Fibroblast of mammary gland (primary cell): ENCODE measurements around the gene BTBD16.
A peak's percentile ranks its signal among the peaks of the same experiment; 100 is the strongest.

ENCODE experiments used
- DNase-seq: peaks from one replicate; pipeline ENCODE4 v3.0.0-alpha.2; 2010; ENCODE audit warnings: low read depth
- H3K4me3 ChIP-seq: 2 replicates; pipeline ENCODE4 v1.5.1; 2011; ENCODE audit warnings: low read depth, mild to moderate bottlenecking, low read length, moderate library complexity; ENCODE audit not compliant: control insufficient read depth
- TF ChIP-seq, protein P1 (sequence below): conservative IDR thresholded peaks from 2 replicates; pipeline ENCODE4 v1.5.1; 2011; ENCODE audit warnings: low read depth, low read length, inconsistent platforms; ENCODE audit not compliant: control insufficient read depth, insufficient read depth

BTBD16 gene

DNA sequence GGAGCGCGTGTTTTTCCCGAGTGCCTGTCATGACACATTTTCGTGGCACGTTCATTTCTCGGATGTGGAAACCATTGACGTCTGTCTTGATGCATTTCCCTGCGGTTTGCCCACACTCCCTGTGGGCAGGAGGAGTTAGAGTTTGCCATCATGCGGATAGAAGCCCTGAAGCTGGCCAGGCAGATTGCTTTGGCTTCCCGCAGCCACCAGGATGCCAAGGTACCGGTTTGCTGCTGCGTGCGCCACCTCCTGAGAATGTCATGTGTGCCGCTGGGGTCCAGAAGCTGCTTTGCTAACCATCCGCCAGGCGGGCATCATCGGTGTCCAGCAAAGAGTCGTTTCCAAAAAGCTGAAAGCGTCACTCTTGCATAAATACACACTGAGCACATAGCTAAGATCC lies 40.9 kb upstream of the BTBD16 start:
- TF ChIP-seq, protein P1, sequence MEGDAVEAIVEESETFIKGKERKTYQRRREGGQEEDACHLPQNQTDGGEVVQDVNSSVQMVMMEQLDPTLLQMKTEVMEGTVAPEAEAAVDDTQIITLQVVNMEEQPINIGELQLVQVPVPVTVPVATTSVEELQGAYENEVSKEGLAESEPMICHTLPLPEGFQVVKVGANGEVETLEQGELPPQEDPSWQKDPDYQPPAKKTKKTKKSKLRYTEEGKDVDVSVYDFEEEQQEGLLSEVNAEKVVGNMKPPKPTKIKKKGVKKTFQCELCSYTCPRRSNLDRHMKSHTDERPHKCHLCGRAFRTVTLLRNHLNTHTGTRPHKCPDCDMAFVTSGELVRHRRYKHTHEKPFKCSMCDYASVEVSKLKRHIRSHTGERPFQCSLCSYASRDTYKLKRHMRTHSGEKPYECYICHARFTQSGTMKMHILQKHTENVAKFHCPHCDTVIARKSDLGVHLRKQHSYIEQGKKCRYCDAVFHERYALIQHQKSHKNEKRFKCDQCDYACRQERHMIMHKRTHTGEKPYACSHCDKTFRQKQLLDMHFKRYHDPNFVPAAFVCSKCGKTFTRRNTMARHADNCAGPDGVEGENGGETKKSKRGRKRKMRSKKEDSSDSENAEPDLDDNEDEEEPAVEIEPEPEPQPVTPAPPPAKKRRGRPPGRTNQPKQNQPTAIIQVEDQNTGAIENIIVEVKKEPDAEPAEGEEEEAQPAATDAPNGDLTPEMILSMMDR, result no peak
- DNase-seq, result no peak
- H3K4me3 ChIP-seq, result no peak overlapping the region

DNA sequence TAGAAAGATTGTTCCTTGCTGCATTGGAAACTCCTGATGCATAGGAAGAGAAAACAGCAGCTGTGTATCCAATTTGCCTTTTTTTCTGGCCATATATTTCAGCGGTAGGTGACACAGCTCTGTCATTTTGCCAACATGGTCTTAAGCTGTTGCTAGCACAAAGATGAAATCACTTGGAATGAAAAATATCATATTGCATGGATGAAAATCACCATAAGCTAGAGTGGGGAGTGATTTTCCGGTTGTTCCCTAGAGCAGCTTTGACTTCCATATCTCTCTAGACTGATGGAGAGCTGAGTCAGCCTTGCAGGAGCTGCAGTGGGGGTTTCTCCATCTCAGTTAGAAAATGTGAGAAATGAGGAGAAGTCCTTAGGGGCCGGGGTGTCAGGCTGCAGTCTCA lies 38.3 kb upstream of the BTBD16 start:
- DNase-seq, result peak; percentile 60
- TF ChIP-seq, protein P1, result no peak
- no peak overlapping the region for H3K4me3 ChIP-seq

DNA sequence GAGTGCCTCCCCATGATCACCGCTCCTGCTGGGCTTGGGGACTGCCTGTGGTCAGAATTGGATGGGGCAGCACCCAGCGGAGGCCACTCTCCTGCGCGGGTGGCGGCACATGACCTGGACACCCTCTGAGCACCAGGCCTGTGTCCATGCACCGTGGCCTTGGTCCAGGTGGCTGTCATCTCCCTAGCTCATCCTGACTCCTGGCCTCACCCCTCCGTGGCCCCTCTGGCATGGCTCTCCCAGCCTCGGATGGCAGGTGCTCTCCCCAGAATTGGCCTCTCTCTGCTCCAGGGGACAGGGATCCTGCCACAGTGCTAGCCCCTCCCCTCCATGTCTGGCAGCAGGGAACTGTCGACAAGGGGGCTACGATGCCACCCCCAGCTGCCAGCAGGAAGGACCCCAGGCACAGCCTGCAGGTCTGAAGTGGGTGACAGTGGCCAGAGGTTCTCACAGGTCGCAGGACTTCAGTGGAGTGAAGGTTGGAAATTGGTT lies 37.2 kb upstream of the BTBD16 start:
- DNase-seq, result no peak
- TF ChIP-seq, protein P1, result no peak
- H3K4me3 ChIP-seq, result no peak overlapping the region

DNA sequence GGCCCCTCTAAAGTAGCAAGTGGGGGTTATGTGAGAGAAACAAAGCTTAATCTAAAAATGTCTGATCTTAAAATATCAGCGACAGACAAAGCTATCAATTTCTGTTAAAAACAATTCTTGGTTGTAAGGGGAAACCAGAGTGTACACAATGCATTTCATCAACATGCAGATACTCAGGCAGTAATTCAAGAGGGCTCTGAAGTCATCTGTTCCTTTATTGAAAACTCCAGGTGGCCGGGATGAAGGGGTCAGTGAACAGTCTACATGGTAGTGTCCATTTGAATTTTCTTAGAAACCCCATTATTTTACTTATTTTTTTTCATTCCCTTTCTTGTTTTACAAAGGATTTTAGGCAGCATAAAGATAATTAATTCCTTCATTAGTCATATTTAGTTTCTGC lies 36.7 kb upstream of the BTBD16 start:
- TF ChIP-seq, protein P1, result no peak
- DNase-seq, result no peak
- no peak overlapping the region for H3K4me3 ChIP-seq

DNA sequence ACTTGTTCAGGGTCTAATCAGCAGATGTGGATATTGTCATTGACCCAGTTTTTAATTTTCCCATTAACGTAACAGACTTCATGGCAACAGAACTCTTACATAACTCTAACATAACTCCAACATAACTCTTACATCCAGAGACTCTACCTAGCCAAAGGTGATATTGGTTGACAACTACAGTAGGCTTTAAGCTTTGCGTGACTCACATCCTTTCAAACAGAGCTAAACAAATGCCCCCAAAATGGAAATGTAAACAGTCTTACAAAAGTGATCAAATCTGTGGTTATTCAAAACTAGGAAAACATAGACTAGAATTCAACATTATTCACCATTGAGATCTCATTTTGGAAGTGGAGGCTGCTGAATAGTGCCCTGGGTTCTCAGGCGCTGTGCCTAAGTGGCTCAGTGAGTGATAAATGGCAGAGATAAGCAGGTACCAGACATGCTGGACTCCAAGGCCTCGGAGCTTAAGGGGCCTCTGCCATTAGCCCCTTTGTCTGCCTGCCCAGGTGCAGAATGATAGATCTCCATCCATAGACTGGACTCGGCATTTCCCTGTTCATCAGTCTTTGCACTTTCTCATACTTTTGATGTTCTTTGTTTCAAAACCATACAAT lies 34.3 kb upstream of the BTBD16 start:
- no peak overlapping the region for H3K4me3 ChIP-seq
- TF ChIP-seq, protein P1, result no peak
- DNase-seq, result no peak

DNA sequence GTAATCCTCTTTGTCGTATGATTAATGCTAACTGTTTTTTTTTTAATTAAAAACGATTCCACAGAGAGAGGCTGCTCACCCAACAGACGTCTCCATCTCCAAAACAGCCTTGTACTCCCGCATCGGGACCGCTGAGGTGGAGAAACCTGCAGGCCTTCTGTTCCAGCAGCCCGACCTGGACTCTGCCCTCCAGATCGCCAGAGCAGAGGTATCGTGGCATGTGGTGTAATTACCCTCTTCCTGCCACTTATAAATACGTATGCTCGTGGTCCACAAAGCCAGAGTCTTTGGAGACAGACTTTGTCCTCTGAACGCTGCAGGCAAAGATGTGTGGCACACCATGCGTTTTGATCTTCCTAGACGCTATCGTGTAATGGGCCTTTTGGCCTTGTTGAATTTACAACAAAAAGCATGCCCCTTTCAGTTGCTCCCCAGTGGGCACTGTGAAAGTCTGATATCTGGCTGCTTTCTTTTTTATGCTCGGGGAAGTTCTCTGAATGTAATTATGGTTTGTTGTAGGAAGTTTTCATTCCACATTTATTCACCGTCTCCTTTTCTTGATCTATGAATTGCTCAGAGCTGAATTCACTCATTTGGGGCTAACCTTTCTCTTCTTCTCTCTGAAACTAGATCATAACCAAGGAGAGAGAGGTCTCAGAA lies 33.6 kb upstream of the BTBD16 start:
- no peak overlapping the region for H3K4me3 ChIP-seq
- TF ChIP-seq, protein P1, result no peak
- DNase-seq, result no peak
